Liver (tissue), 3 donors: ENCODE measurements around the gene MCMBP.

Experiments
- EGR1 ChIP-seq, 2 donors: IDR thresholded peaks; 2 replicates each; pipeline ENCODE4 v1.6.1; 2016 to 2018; ENCODE audit warnings: antibody characterized with exemption in 2 of 2, low read depth in 2 of 2
- FOXA1 ChIP-seq: IDR thresholded peaks from 2 replicates; pipeline ENCODE4 v1.6.1; 2016; ENCODE audit warnings: antibody characterized with exemption
- GABPA ChIP-seq, 2 donors: IDR thresholded peaks in 1 of 2; conservative IDR thresholded peaks in 1 of 2; 2 replicates each; pipeline ENCODE4 v1.6.1; 2016; ENCODE audit warnings: antibody characterized with exemption in 2 of 2, mild to moderate bottlenecking in 1 of 2, moderate library complexity in 1 of 2
- JUND ChIP-seq, 2 donors: IDR thresholded peaks; 2 replicates each; pipeline ENCODE4 v1.6.1; 2016; ENCODE audit warnings: antibody characterized with exemption in 2 of 2
- RXRA ChIP-seq, 2 donors: IDR thresholded peaks; 2 replicates each; pipeline ENCODE4 v1.6.1; 2017 to 2018; ENCODE audit warnings: antibody characterized with exemption in 2 of 2, mild to moderate bottlenecking in 1 of 2
- TAF1 ChIP-seq: conservative IDR thresholded peaks from 2 replicates; pipeline ENCODE4 v1.6.1; 2016; ENCODE audit warnings: antibody characterized with exemption, mild to moderate bottlenecking
- YY1 ChIP-seq: IDR thresholded peaks from 2 replicates; pipeline ENCODE4 v1.6.1; 2016; ENCODE audit warnings: antibody characterized with exemption, mild to moderate bottlenecking
- TF ChIP-seq, protein P1 (sequence below): IDR thresholded peaks from 2 replicates; pipeline ENCODE4 v1.6.1; 2016; ENCODE audit warnings: antibody characterized with exemption, mild to moderate bottlenecking
- TF ChIP-seq, protein P2 (sequence below): fragments of 150-350 bp; IDR thresholded peaks from 2 replicates; pipeline ENCODE4 v1.5.1; 2017; ENCODE audit warnings: improper control_type of control experiment, low read depth, low read length; ENCODE audit not compliant: missing input control
- TF ChIP-seq, protein P3 (sequence below): IDR thresholded peaks from 2 replicates; pipeline ENCODE4 v1.6.1; 2016; ENCODE audit warnings: antibody characterized with exemption
- TF ChIP-seq, protein P4 (sequence below): IDR thresholded peaks from 2 replicates; pipeline ENCODE4 v1.6.1; 2016; ENCODE audit warnings: antibody characterized with exemption
- donor health status: healthy.
- donor health status: healthy.

DNA sequence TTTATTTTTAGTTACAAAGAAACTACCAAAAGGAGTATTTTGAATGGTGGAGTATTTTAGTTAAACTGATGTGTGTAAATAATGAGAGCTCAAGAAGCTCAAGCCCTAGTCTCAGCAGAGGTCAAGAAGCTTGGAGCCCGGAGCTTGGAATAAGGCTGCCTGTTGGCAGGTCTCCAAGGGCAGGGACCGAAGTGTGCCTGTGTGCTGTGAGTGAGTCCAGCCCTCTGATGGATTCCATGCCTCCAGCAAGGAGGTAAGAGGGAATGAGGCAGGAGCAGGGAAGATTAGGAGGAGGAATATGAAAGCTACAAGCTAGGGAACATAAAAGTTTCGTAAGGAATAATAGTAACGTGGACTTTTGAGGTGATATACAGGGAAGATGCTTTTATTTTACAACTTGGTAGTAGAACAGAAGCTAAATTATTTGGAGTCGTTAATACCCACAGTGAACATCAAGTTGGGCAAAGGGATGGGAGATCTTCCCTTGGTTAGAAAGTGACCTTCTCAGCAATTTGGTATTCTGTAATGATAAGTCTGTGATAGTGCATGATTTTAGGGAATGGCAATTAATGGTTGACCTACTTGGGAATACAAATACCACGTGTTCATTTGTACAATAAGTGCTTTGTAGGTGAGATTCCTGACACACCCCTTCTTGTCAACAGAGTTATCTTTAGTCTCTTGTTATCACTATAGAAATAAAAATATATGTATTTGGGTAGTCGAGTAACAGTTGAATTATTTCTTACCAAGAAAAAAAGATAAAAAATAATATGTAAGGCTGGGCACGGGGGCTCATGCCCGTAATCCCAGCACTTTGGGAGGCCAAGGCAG lies 24.5 kb upstream of the MCMBP start:
- TF ChIP-seq, protein P1, sequence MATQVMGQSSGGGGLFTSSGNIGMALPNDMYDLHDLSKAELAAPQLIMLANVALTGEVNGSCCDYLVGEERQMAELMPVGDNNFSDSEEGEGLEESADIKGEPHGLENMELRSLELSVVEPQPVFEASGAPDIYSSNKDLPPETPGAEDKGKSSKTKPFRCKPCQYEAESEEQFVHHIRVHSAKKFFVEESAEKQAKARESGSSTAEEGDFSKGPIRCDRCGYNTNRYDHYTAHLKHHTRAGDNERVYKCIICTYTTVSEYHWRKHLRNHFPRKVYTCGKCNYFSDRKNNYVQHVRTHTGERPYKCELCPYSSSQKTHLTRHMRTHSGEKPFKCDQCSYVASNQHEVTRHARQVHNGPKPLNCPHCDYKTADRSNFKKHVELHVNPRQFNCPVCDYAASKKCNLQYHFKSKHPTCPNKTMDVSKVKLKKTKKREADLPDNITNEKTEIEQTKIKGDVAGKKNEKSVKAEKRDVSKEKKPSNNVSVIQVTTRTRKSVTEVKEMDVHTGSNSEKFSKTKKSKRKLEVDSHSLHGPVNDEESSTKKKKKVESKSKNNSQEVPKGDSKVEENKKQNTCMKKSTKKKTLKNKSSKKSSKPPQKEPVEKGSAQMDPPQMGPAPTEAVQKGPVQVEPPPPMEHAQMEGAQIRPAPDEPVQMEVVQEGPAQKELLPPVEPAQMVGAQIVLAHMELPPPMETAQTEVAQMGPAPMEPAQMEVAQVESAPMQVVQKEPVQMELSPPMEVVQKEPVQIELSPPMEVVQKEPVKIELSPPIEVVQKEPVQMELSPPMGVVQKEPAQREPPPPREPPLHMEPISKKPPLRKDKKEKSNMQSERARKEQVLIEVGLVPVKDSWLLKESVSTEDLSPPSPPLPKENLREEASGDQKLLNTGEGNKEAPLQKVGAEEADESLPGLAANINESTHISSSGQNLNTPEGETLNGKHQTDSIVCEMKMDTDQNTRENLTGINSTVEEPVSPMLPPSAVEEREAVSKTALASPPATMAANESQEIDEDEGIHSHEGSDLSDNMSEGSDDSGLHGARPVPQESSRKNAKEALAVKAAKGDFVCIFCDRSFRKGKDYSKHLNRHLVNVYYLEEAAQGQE: no peak
- TF ChIP-seq, protein P2, sequence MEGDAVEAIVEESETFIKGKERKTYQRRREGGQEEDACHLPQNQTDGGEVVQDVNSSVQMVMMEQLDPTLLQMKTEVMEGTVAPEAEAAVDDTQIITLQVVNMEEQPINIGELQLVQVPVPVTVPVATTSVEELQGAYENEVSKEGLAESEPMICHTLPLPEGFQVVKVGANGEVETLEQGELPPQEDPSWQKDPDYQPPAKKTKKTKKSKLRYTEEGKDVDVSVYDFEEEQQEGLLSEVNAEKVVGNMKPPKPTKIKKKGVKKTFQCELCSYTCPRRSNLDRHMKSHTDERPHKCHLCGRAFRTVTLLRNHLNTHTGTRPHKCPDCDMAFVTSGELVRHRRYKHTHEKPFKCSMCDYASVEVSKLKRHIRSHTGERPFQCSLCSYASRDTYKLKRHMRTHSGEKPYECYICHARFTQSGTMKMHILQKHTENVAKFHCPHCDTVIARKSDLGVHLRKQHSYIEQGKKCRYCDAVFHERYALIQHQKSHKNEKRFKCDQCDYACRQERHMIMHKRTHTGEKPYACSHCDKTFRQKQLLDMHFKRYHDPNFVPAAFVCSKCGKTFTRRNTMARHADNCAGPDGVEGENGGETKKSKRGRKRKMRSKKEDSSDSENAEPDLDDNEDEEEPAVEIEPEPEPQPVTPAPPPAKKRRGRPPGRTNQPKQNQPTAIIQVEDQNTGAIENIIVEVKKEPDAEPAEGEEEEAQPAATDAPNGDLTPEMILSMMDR: no peak
- TF ChIP-seq JUND (IDR thresholded peaks at IDR 0.05) (no peak), EGR1 (IDR thresholded peaks at IDR 0.05; ENCODE audit: low read depth in 2 of 2) (no peak), RXRA (IDR thresholded peaks at IDR 0.05) (no peak), GABPA (IDR thresholded peaks at IDR 0.05 in 1 of 2, conservative IDR thresholded peaks at IDR 0.05 in 1 of 2) (no peak), TAF1 (no peak), YY1 (no peak), FOXA1 (no peak)
- TF ChIP-seq, protein P3, sequence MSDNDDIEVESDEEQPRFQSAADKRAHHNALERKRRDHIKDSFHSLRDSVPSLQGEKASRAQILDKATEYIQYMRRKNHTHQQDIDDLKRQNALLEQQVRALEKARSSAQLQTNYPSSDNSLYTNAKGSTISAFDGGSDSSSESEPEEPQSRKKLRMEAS: no peak
- TF ChIP-seq, protein P4, sequence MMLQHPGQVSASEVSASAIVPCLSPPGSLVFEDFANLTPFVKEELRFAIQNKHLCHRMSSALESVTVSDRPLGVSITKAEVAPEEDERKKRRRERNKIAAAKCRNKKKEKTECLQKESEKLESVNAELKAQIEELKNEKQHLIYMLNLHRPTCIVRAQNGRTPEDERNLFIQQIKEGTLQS: no peak
